ENCODE data around the gene PPCDC. TPM values are rescaled to one million over a fixed set of nuclear protein-coding genes. Genes with fewer than 3 reads are reported as not detected.

PPCDC gene
- total and polyA plus RNA-seq, 10 of the 15 experiments (the other 5 are each of a cell fraction or from before 2014, with no cell fraction given): 32.5 to 135 (median 55.0) TPM

DNA sequence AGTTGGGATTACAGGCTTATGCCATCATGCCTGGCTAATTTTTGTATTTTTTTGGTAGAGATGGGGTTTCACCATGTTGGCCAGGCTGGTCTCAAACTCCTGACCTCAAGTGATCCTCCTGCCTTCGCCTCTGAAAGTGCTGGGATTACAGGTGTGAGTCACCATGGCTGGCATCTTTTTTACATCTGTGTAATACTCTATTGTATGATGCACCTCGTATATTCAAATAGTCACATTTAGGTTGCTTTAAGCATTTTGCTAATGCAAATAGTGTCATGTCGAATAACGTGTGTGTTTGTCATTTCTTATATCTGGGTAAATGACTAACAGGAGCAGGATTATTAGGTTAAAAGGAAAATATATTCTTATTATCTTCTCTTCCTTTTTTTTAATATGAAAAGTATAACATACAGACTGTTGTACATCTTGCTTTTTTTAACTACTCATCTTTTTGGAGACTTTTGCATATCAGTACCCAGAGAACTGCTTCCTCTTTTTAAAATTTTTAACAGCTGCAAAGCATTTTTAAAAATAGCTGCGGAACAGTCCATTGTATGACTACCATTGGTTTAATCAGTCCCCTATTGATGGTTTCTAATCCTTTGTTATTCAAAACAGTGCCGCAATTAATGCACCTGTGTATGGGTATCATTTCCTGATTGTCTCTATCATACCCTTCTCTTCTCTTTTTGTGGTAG, 14.6 kb upstream of the PPCDC start (continued):
- TF ChIP-seq, protein P1, sequence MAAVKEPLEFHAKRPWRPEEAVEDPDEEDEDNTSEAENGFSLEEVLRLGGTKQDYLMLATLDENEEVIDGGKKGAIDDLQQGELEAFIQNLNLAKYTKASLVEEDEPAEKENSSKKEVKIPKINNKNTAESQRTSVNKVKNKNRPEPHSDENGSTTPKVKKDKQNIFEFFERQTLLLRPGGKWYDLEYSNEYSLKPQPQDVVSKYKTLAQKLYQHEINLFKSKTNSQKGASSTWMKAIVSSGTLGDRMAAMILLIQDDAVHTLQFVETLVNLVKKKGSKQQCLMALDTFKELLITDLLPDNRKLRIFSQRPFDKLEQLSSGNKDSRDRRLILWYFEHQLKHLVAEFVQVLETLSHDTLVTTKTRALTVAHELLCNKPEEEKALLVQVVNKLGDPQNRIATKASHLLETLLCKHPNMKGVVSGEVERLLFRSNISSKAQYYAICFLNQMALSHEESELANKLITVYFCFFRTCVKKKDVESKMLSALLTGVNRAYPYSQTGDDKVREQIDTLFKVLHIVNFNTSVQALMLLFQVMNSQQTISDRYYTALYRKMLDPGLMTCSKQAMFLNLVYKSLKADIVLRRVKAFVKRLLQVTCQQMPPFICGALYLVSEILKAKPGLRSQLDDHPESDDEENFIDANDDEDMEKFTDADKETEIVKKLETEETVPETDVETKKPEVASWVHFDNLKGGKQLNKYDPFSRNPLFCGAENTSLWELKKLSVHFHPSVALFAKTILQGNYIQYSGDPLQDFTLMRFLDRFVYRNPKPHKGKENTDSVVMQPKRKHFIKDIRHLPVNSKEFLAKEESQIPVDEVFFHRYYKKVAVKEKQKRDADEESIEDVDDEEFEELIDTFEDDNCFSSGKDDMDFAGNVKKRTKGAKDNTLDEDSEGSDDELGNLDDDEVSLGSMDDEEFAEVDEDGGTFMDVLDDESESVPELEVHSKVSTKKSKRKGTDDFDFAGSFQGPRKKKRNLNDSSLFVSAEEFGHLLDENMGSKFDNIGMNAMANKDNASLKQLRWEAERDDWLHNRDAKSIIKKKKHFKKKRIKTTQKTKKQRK (IDR thresholded peaks at IDR 0.05; ENCODE audit: low read depth, low read length): no peak
- TF ChIP-seq, protein P2, sequence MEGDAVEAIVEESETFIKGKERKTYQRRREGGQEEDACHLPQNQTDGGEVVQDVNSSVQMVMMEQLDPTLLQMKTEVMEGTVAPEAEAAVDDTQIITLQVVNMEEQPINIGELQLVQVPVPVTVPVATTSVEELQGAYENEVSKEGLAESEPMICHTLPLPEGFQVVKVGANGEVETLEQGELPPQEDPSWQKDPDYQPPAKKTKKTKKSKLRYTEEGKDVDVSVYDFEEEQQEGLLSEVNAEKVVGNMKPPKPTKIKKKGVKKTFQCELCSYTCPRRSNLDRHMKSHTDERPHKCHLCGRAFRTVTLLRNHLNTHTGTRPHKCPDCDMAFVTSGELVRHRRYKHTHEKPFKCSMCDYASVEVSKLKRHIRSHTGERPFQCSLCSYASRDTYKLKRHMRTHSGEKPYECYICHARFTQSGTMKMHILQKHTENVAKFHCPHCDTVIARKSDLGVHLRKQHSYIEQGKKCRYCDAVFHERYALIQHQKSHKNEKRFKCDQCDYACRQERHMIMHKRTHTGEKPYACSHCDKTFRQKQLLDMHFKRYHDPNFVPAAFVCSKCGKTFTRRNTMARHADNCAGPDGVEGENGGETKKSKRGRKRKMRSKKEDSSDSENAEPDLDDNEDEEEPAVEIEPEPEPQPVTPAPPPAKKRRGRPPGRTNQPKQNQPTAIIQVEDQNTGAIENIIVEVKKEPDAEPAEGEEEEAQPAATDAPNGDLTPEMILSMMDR (IDR thresholded peaks at IDR 0.05 in 2 of 3, conservative IDR thresholded peaks at IDR 0.05 in 1 of 3; ENCODE audit: control insufficient read depth in 2 of 3, extremely low read depth in 1 of 3, insufficient read depth in 1 of 3, low read depth in 3 of 3, low read length in 3 of 3): no peak
- TF ChIP-seq HSF1 (IDR thresholded peaks at IDR 0.05; ENCODE audit: low read depth, low read length): no peak
- TF ChIP-seq FOS (IDR thresholded peaks at IDR 0.05; ENCODE audit: borderline replicate concordance, extremely low read depth, insufficient read length): no peak
- TF ChIP-seq ATF2 (IDR thresholded peaks at IDR 0.05; ENCODE audit: low read length): peak; percentile 58
- no peak for TF ChIP-seq ZBED1 (IDR thresholded peaks at IDR 0.05; ENCODE audit: borderline replicate concordance)
- TF ChIP-seq GABPA (IDR thresholded peaks at IDR 0.05; ENCODE audit: low read depth): no peak
- TF ChIP-seq, protein P3, sequence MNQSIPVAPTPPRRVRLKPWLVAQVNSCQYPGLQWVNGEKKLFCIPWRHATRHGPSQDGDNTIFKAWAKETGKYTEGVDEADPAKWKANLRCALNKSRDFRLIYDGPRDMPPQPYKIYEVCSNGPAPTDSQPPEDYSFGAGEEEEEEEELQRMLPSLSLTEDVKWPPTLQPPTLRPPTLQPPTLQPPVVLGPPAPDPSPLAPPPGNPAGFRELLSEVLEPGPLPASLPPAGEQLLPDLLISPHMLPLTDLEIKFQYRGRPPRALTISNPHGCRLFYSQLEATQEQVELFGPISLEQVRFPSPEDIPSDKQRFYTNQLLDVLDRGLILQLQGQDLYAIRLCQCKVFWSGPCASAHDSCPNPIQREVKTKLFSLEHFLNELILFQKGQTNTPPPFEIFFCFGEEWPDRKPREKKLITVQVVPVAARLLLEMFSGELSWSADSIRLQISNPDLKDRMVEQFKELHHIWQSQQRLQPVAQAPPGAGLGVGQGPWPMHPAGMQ (IDR thresholded peaks at IDR 0.05; ENCODE audit: borderline replicate concordance): no peak
- no peak for TF ChIP-seq CBX5 (IDR thresholded peaks at IDR 0.05; ENCODE audit: low read depth)
- TF ChIP-seq BACH1 (IDR thresholded peaks at IDR 0.05; ENCODE audit: borderline replicate concordance): no peak
- no peak for TF ChIP-seq CBX3 (IDR thresholded peaks at IDR 0.05; ENCODE audit: borderline replicate concordance, low read depth)
- TF ChIP-seq JUND (IDR thresholded peaks at IDR 0.05; ENCODE audit: low read depth, low read length): no peak
- no peak for TF ChIP-seq TCF7 (IDR thresholded peaks at IDR 0.05; ENCODE audit: borderline replicate concordance)
- TF ChIP-seq SKIL (IDR thresholded peaks at IDR 0.05; ENCODE audit: low read depth, poor library complexity, severe bottlenecking): peak; percentile 33
- no peak for TF ChIP-seq MXI1 (IDR thresholded peaks at IDR 0.05; ENCODE audit: low read depth, low read length)
- TF ChIP-seq DPF2 (IDR thresholded peaks at IDR 0.05): no peak; the same call in none of the 2 replicates
- TF ChIP-seq ZNF384 (IDR thresholded peaks at IDR 0.05; ENCODE audit: borderline replicate concordance, low read depth, low read length): no peak

Measured in GM12878 (cell line).